ENCODE data around the gene CEP63. TPM values are rescaled to one million over a fixed set of nuclear protein-coding genes. Genes with fewer than 3 reads are reported as not detected.

CEP63 gene
- total RNA-seq = 10 to 100 TPM in 1 of 2 donors, 1 to 10 TPM in 1; 7.6 to 10.3 TPM

GRCh38 chr3:134485718-134486576, at the start of gene CEP63, which contains the start of gene ANAPC13:
CEP63 (plus strand) TSS chr3:134486057; CDS start chr3:134495321, 9,264 bp downstream.
ANAPC13 (minus strand) TSS chr3:134485985; CDS start chr3:134482904, 3,081 bp downstream.

Other genes with a start within 250 kb of the CEP63 start
- gene RYK, start 235.2 kb upstream of the CEP63 start, total RNA-seq = 10 to 100 TPM; 42.0 to 53.3 TPM
- gene AMOTL2, start 111.6 kb upstream of the CEP63 start, total RNA-seq = 10 to 100 TPM; 35.0 to 44.0 TPM
- gene ANAPC13, start 72 bp upstream of the CEP63 start, total RNA-seq = 10 to 100 TPM; 34.4 to 54.6 TPM
- gene KY, start 165.0 kb downstream of the CEP63 start, total RNA-seq = under 1 TPM in 1 of 2 donors, not detected in 1; under 0.01 TPM

All from melanocyte of skin (primary cell).